Superior temporal gyrus (tissue), 1 donor: ENCODE data around the gene STK32A.

Experiments
- DNase-seq: peaks from one replicate; pipeline ENCODE4 v3.0.0-alpha.2; 2016; ENCODE audit errors: extremely low spot score

The STK32A gene

GRCh38 chr5:147391781-147392180 is 157.0 kb downstream of the STK32A start:
- DNase-seq, result no peak

- no peak for DNase-seq
Observed at GRCh38 chr5:147393874-147394672, 159.2 kb downstream of the STK32A start.

- no peak for DNase-seq
Observed at GRCh38 chr5:147396070-147396823, 161.4 kb downstream of the STK32A start.

- no peak for DNase-seq
Observed at GRCh38 chr5:147397616-147398015, 162.8 kb downstream of the STK32A start.

DNA sequence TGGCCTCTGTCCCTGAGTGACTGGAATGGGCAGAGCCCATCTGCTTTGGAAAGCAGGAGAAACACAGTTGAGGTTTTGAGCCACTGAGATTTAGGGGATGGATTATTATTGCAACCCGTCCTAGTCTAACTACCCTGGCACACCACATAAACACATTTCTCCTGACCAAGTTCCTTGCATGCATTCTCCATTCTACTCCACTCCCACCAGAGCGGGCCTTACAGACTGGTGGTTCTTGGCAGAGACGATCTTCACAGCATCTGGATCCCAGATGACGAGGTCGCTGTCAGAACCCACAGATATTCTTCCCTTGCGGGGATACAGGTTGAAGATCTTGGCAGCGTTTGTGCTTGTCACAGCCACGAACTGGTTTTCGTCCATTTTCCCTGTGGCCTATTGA is 164.0 kb downstream of the STK32A start:
- no peak for DNase-seq

GRCh38 chr5:147400126-147400809 is 165.4 kb downstream of the STK32A start:
- DNase-seq, result no peak

DNA sequence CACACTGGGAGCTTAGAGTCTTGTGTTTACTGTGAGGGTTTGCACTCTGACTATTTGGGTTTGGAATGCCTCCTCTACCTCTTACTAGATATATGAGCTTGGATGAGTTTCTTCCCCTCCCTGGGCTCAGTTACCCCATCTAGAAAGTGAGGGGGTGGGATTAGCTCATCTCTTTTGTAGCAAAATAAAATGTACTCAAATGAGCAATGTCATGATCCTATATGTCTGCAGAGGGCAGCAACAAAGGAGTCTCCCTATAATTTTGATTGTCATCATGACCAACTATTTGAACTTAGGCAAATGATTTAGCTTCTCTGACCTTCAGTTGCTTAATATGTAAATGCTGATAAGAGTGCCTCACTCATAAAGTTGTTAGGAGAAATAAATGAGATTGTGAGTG is 166.1 kb downstream of the STK32A start:
- DNase-seq, result no peak

- peak; percentile 36 for DNase-seq
Observed at GRCh38 chr5:147403651-147404640, 169.1 kb downstream of the STK32A start.

- no peak for DNase-seq
Observed at GRCh38 chr5:147404706-147405105, 169.9 kb downstream of the STK32A start.

DNA sequence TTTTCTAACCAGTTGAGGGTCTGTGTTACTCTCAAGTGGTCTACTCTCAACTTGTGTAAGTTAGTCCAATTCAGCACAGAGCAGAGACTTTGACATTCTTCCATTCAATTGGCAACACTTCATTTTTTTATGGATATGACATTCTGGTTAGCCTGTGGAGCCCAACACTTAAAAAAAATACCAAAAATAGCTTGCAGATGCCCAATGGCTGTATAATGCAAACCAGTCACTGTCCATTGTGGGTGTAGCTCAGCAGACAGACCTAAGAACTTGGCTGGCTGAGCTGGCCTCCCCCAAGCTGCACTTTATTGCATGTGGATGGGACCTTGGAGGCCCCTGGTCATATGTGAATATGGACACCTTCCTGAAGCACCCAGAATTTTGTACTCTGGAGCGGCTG is 171.8 kb downstream of the STK32A start:
- no peak for DNase-seq

GRCh38 chr5:147407094-147407681 is 172.4 kb downstream of the STK32A start:
- no peak for DNase-seq

DNA sequence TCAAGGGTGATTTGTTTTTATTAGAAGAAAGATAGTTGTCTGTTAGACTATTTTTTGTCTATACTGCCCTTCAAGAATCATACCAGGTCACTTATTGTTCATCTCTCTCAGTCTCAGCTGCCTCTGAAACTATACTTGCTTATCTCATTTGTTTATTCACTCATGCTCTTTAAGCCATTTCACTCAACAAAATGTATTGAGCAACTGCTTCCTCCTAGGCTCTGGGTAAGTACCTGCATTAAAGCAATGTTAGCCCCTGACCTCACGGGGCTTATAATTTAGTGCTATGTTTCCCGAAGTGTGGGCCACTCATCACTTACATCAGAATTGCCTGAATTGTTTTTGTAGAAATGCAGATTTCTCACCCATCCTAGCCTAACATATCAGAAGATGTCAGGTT is 174.2 kb downstream of the STK32A start:
- no peak for DNase-seq

GRCh38 chr5:147410496-147411358 is 175.9 kb downstream of the STK32A start:
- no peak for DNase-seq

DNA sequence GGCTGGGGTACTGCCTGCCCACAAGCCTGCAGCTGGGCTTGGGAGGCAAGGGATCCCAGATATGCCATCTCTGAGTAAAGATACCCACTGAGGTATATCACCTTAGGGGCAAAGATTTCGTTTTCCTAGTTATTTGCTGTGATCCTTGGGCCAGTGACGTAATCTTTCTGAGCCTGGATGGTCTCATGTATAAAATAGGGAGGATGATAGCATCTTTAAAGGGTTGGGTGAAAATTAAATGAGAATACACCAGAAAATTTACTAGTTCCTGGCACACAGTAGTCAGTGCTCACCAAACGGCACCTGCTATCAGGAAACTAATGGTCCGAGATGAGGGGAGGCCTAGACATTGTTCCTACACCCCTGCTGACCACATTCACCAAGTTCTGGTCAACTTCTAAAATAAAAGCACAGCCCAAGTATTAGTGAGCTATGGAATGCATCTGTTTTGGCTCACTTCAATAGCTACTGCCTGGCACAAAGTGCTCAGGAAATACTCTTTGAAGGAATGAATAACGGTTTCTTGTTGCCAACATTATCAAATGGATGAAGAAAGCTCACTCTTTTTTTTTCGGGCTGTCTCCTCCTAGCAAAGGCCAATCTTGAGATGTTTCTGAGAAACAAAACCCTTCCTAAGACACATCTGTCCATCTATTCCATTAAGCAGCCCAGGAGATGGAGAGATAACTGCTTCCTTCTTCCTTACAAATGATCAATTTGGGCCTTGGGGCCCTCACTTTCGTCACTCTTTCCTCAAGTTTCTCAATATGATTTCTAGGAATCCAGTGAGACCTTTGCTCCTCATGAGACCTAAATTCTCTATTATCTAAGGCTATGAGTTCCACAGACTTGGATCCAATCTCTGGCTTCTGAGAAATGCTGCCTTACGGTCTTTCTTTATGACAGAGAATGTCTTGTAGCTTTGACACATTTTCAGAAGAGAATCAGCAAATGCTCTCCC is 176.8 kb downstream of the STK32A start:
- DNase-seq, result no peak

GRCh38 chr5:147412561-147412960 is 177.7 kb downstream of the STK32A start:
- DNase-seq, result no peak

DNA sequence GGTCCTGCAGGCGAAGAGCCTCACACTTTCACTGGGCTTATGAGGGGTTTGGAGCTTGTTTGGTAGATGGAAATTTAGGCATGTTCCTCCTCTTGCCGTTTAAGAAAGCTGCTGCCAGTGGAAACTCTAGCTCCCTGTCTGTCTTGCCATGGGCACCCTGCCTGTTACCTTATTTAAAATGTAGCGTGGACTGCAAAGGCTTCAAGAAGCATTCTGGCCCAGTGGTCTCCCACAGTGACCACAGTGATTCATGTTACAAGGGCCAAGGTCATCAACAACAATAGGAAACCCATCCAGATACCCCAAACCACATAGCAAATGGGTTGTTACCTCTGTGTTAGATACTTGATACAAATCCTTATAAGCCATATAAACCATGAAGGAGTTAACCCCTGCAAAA is 178.4 kb downstream of the STK32A start:
- DNase-seq, result no peak

- no peak for DNase-seq
Observed at GRCh38 chr5:147415651-147416050, 180.8 kb downstream of the STK32A start.

DNA sequence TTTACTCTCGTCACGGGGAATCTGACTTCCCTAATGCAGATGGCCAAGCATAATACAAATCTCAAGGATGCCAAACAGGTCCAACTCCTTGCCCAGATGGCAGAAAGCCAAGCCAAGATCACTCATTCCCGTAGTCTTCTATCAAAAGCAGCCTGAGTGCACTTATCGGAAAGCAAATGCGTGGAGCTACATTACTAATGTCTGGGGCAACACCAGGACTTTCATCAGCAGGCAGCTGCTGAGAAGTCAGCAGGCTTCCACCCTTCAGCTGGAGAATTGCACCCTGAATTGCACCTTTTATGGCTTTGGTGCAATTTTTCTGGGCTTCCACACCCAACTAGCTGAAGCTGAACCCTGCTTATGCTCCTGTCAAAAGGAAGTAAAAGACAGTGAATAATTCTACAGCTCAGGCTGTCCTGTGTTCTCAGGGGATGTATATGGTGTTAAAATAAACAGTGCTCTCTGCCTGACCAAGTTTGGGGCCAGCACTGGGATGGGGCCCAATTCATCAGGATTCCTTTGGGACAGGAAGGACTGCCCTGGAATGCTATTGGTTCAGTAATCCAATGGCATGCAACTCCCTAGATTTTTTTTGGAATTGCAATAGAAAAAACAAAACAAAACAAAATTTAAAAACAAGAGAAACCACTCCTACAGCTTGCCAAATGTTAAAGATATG is 182.4 kb downstream of the STK32A start:
- DNase-seq, result no peak
